ENCODE data around the gene SHROOM2.

SHROOM2 gene

GRCh38 chrX:9926002-9926401 is 139.8 kb downstream of the SHROOM2 start:
- Histone ChIP-seq H3K4me1 (ENCODE audit: control insufficient read depth, insufficient read depth, low read length) (no peaks in the 10 kb centered on the region), H3K9me3 (ENCODE audit: control insufficient read depth, insufficient read depth, low read depth, low read length) (no peaks in the 10 kb centered on the region), H3K4me3 (ENCODE audit: low read depth, low read length) (no peak overlapping the region), H3K36me3 (ENCODE audit: control insufficient read depth in 2 of 2, insufficient read depth in 1 of 2, low read length in 2 of 2) (peaks cover 0 to 4% of the 10 kb centered on the region in 2 experiments; a peak in 1 of 3 replicates), H3K27ac (ENCODE audit: extremely low read depth, low read depth, low read length) (no peak overlapping the region)
- TF ChIP-seq ZNF37A (tag by site-specific recombination; IDR thresholded peaks at IDR 0.05), result no peak
- TF ChIP-seq WT1 (tag by site-specific recombination; IDR thresholded peaks at IDR 0.05), result no peak
- POLR2A ChIA-PET, result no interaction called here
- CTCF ChIA-PET, result no interaction called here

GRCh38 chrX:9927698-9928482 is 141.7 kb downstream of the SHROOM2 start:
- H3K4me3 ChIP-seq (ENCODE audit: low read depth, low read length), result no peak overlapping the region
- peaks cover 0 to 11% of the 10 kb centered on the region in 2 experiments; a peak in 1 of 3 replicates for H3K36me3 ChIP-seq (ENCODE audit: control insufficient read depth in 2 of 2, insufficient read depth in 1 of 2, low read length in 2 of 2)
- POLR2A ChIA-PET, result no interaction called here
- no peaks in the 10 kb centered on the region for H3K9me3 ChIP-seq (ENCODE audit: control insufficient read depth, insufficient read depth, low read depth, low read length)
- CTCF ChIA-PET, result no interaction called here
- no peak overlapping the region for H3K27ac ChIP-seq (ENCODE audit: extremely low read depth, low read depth, low read length)
- TF ChIP-seq ZNF366 (tag by site-specific recombination; conservative IDR thresholded peaks at IDR 0.05) (no peak), SALL2 (tag by site-specific recombination; IDR thresholded peaks at IDR 0.05; ENCODE audit: borderline replicate concordance) (no peak), ZNF623 (tag by site-specific recombination; IDR thresholded peaks at IDR 0.05) (no peak), ZNF433 (tag by site-specific recombination; IDR thresholded peaks at IDR 0.05; ENCODE audit: low read depth) (no peak), ZNF658 (tag by site-specific recombination; IDR thresholded peaks at IDR 0.05) (no peak), SP3 (tag by site-specific recombination; IDR thresholded peaks at IDR 0.05) (no peak), EGR2 (tag by site-specific recombination; IDR thresholded peaks at IDR 0.05; ENCODE audit: low read depth) (no peak), ZIC2 (tag by site-specific recombination; IDR thresholded peaks at IDR 0.05) (no peak), KLF1 (tag by site-specific recombination; IDR thresholded peaks at IDR 0.05) (no peak), ZNF223 (tag by site-specific recombination; IDR thresholded peaks at IDR 0.05) (no peak), PRDM1 (tag by site-specific recombination; IDR thresholded peaks at IDR 0.05) (no peak)
- no peaks in the 10 kb centered on the region for H3K4me1 ChIP-seq (ENCODE audit: control insufficient read depth, insufficient read depth, low read length)

- TF ChIP-seq INSM2 (tag by site-specific recombination; IDR thresholded peaks at IDR 0.05) (no peak), ZNF114 (tag by site-specific recombination; IDR thresholded peaks at IDR 0.05) (no peak), ZNF792 (tag by site-specific recombination; IDR thresholded peaks at IDR 0.05) (no peak)
- CTCF ChIA-PET, result no interaction called here
- POLR2A ChIA-PET, result no interaction called here
- Histone ChIP-seq H3K27ac (ENCODE audit: extremely low read depth, low read depth, low read length) (no peak overlapping the region), H3K4me3 (ENCODE audit: low read depth, low read length) (no peak overlapping the region), H3K4me1 (ENCODE audit: control insufficient read depth, insufficient read depth, low read length) (no peaks in the 10 kb centered on the region), H3K36me3 (ENCODE audit: control insufficient read depth in 2 of 2, insufficient read depth in 1 of 2, low read length in 2 of 2) (peaks cover 0 to 31% of the 10 kb centered on the region in 2 experiments; a peak in 1 of 3 replicates), H3K9me3 (ENCODE audit: control insufficient read depth, insufficient read depth, low read depth, low read length) (no peaks in the 10 kb centered on the region)
Measured at GRCh38 chrX:9935436-9935835, 149.2 kb downstream of the SHROOM2 start.

- Histone ChIP-seq H3K36me3 (ENCODE audit: control insufficient read depth in 2 of 2, insufficient read depth in 1 of 2, low read length in 2 of 2) (peaks cover 0 to 39% of the 10 kb centered on the region in 2 experiments; a peak in 1 of 3 replicates), H3K4me1 (ENCODE audit: control insufficient read depth, insufficient read depth, low read length) (no peaks in the 10 kb centered on the region), H3K4me3 (ENCODE audit: low read depth, low read length) (no peak overlapping the region), H3K9me3 (ENCODE audit: control insufficient read depth, insufficient read depth, low read depth, low read length) (no peaks in the 10 kb centered on the region), H3K27ac (ENCODE audit: extremely low read depth, low read depth, low read length) (no peak overlapping the region)
- CTCF ChIA-PET, result no interaction called here
- TF ChIP-seq MEIS1 (CRISPR knock-in tag; IDR thresholded peaks at IDR 0.05; ENCODE audit: borderline replicate concordance) (no peak), KLF10 (tag by site-specific recombination; IDR thresholded peaks at IDR 0.05) (no peak), ZFP41 (tag by site-specific recombination; IDR thresholded peaks at IDR 0.05; ENCODE audit: borderline replicate concordance) (no peak), ZBTB7A (tag by site-specific recombination; IDR thresholded peaks at IDR 0.05; ENCODE audit: low read depth) (no peak), ZNF670 (tag by site-specific recombination; IDR thresholded peaks at IDR 0.05; ENCODE audit: low read depth) (no peak)
- POLR2A ChIA-PET, result no interaction called here
Measured at GRCh38 chrX:9937761-9938160, 151.5 kb downstream of the SHROOM2 start.

Data from HEK293 (cell line).